GM12874 (cell line): ENCODE data around the gene C21orf58.

Source experiments
- TF ChIP-seq, protein P1 (sequence below): IDR thresholded peaks from 2 replicates; pipeline ENCODE4 v1.5.1; 2011; ENCODE audit warnings: low read depth, mild to moderate bottlenecking, control low read depth, low read length, moderate library complexity; ENCODE audit not compliant: insufficient read depth

Gene C21orf58

DNA sequence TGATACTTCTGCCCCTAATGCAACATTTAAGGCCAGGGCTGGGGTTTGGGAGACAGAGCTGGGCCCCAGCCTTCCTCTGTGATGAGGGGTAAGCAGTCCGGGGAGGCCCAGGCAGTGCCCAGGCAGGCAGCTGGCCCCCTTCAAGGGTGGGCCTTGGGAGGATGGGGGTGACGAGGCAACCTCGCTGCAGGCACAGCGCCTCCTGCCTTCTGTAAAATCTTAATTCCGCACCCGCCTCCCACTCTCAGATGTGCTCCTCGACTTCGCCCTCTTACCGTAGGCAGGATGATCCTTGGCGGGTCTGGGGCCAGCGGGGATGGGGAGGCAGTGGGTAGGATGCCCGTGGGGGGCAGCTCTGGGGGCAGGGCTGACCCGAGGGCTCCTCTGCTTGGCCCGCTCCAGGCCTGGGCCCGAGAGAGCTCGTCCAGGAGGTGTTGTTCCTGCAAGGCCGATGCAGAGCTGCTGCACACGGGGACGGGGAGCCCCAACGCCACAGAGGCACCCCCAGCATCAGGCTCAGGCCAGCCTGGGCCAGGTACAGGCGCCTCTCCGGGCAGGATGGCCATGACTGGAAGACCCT lies 9.1 kb downstream of the C21orf58 start:
- TF ChIP-seq, protein P1, sequence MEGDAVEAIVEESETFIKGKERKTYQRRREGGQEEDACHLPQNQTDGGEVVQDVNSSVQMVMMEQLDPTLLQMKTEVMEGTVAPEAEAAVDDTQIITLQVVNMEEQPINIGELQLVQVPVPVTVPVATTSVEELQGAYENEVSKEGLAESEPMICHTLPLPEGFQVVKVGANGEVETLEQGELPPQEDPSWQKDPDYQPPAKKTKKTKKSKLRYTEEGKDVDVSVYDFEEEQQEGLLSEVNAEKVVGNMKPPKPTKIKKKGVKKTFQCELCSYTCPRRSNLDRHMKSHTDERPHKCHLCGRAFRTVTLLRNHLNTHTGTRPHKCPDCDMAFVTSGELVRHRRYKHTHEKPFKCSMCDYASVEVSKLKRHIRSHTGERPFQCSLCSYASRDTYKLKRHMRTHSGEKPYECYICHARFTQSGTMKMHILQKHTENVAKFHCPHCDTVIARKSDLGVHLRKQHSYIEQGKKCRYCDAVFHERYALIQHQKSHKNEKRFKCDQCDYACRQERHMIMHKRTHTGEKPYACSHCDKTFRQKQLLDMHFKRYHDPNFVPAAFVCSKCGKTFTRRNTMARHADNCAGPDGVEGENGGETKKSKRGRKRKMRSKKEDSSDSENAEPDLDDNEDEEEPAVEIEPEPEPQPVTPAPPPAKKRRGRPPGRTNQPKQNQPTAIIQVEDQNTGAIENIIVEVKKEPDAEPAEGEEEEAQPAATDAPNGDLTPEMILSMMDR: no peak

DNA sequence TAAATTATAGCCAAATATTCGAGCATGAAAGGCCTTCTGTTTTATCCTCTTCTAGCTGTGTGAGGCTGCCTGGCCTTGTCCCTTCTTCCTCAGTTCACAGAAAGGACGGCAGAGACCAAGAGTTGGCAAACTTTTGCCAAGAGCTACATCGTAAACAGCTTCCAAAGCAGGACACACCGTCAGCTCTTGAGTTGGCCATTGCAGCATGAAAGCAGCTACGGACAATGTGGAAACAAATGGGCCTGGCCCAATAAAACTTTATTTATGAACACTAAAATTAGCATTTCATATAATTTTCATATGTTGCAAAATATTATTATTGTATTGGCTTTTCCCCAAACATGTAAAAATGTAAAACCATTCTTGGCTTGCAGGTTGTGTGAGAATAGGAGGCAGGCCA lies 10.7 kb downstream of the C21orf58 start:
- TF ChIP-seq, protein P1: no peak

DNA sequence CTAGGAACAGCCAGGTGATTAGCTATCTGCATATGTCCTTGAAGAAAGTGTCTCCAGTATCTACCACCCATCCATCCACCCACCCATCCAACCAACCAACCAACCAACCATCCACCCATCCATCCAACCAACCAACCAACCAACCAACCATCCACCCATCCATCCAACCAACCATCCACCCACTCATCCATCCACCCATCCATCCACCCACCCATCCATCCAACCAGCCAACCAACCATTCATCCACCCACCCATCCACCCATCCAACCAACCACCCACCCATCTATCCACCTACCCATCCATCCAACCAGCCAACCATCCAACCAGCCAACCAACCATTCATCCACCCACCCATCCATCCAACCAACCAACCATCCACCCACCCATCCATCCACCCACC lies 12.1 kb downstream of the C21orf58 start:
- TF ChIP-seq, protein P1: no peak

DNA sequence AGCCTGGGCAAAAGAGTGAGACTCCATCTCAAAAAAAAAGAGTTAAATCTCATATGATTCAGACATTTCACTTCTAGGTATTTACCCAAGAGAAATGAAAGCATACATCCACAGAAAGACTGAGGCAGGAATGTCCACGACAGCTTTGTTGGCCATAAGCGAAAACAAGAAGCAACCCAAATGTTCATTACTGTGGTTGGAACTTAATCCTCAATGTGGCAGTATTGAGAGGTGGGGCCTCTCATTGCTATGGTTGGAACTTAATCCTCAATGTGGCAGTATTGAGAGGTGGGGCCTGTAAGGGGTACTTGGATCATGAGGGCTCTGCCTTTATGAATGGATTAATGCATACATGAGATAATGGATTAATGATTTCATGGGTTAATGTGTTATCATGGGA lies 15.2 kb downstream of the C21orf58 start:
- TF ChIP-seq, protein P1: no peak

DNA sequence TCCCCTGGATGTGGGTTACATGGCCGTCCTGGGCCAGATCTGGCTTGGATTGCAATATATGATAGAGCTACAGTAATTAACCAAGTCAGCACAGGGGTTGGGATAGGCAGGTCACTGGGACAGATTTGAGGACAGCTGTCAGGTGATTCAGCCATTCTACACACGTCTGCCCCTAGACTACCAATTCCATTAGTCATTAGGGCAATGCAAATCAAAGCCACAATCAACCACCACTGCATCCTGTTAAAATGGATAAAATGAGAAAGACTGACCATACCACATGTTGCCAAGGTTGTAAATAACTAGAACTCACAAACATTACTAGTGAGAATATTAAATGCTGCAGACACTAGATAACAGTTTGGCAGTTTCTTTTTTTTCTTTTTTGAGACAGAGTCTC lies 16.0 kb downstream of the C21orf58 start:
- TF ChIP-seq, protein P1: no peak

DNA sequence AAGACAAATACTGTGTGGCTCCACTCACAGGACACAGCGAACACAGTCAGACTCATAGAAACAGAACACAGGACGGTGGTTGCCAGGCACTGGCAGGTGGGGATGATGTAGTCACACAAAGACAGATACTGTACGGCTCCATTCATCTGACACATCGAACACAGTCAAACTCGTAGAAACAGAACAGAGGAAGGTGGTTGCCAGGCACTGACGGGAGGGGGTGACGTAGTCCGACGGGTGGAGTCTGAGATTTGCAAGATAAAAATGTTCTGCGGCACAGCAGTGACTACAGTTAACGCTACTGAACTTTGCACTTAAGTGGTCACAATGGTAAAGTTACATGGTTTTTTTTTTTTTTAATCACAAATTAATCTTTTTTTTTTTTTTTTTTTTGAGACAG lies 18.7 kb downstream of the C21orf58 start:
- TF ChIP-seq, protein P1: no peak

DNA sequence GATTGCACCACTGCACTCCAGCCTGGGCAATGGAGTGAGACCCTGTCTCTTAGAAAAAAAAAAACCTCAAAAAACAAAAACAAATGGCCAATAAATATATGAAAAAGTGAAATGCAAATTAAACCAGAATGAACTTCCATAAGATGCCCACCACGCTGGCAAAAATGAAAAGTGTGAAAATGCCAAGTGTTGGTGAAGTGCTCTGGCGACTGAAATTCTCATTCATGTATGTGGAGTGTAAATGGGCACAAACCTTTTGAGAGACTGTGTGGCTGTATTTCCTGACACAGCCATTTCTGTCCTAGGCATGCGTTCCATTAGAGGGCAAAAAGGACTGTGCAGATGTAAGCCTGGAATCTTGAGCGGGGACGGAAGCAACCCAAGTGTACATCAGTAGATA lies 19.2 kb downstream of the C21orf58 start:
- TF ChIP-seq, protein P1: no peak
